Progenitor cell of endocrine pancreas (in vitro differentiated cells): ENCODE results near the gene NOL11. TPM values are rescaled to one million over a fixed set of nuclear protein-coding genes. Genes with fewer than 3 reads are reported as not detected.

Source experiments
- DNase-seq: peaks from one replicate; pipeline ENCODE4 v3.0.0; 2021; ENCODE audit warnings: low spot score; ENCODE audit not compliant: unreplicated experiment
- H3K27ac Mint-ChIP-seq: 2 replicates; pipeline ENCODE4 v1.8.0; 2021; ENCODE audit warnings: mild to moderate bottlenecking, moderate library complexity, mixed read lengths
- H3K27me3 Mint-ChIP-seq: 2 replicates; pipeline ENCODE4 v1.8.0; 2021; ENCODE audit warnings: mixed read lengths
- H3K36me3 Mint-ChIP-seq: 2 replicates; pipeline ENCODE4 v1.8.0; 2022; ENCODE audit warnings: mixed read lengths; ENCODE audit not compliant: insufficient read depth
- H3K4me1 Mint-ChIP-seq: 2 replicates; pipeline ENCODE4 v1.8.0; 2021; ENCODE audit warnings: low read depth, mixed read lengths
- H3K4me3 Mint-ChIP-seq: 2 replicates; pipeline ENCODE4 v1.8.0; 2021; ENCODE audit warnings: low read depth, mild to moderate bottlenecking, moderate library complexity, mixed read lengths
- H3K9me3 Mint-ChIP-seq: 2 replicates; pipeline ENCODE4 v1.8.0; 2021; ENCODE audit warnings: low read depth, mixed read lengths
- CTCF ChIP-seq: fragments of 200-600 bp; sonication (generic); IDR thresholded peaks from one replicate; pipeline ENCODE4 v1.5.0; 2021; ENCODE audit warnings: antibody characterized with exemption, mild to moderate bottlenecking; ENCODE audit not compliant: unreplicated experiment
- long read RNA-seq: library from polyadenylated mRNA; unstranded; transcript quantifications from one replicate; pipeline ENCODE4 v2.0.0, GENCODE V29; 2020
- total RNA-seq: library from RNA; stranded (reverse); gene quantifications from 2 replicates; pipeline ENCODE4 v1.2.1, GENCODE V29; 2021

Gene NOL11
- total RNA-seq: 58.0 and 63.0 TPM in 2 replicates
- long read RNA-seq, transcript NOL11-201 (18 exons, 2,947 nt): major isoform, 389 of 492 reads
- long read RNA-seq, partial matches to known transcripts: 72 of 492 reads
- long read RNA-seq, other reads (novel, unspliced or antisense): 31 of 492 reads

GRCh38 chr17:67717624-67718324, at the start of gene NOL11:
TSS of gene NOL11 (plus strand) at chr17:67717936. CDS start at chr17:67717948, 12 bp downstream.
- DNase-seq: peak; percentile 99
- Mint-ChIP-seq H3K36me3 (peaks cover 8% of the 10 kb centered on the region), H3K27me3 (no peaks in the 10 kb centered on the region), H3K4me3 (peak within 1 kb of the TSS; percentile 98), H3K4me1 (peaks cover 9% of the 10 kb centered on the region), H3K9me3 (peaks cover 6% of the 10 kb centered on the region), H3K27ac (peak within 1 kb of the TSS; percentile 99)
- peak; percentile 93 for TF ChIP-seq CTCF

GRCh38 chr17:67671493-67671892, 46.2 kb upstream of the NOL11 start:
- Mint-ChIP-seq H3K4me1 (no peaks in the 10 kb centered on the region), H3K4me3 (no peak overlapping the region), H3K9me3 (no peaks in the 10 kb centered on the region), H3K36me3 (peaks cover 11% of the 10 kb centered on the region), H3K27ac (no peak overlapping the region), H3K27me3 (no peaks in the 10 kb centered on the region)
- no peak for TF ChIP-seq CTCF
- no peak for DNase-seq

GRCh38 chr17:67672592-67673335, 45.0 kb upstream of the NOL11 start:
- no peak overlapping the region for H3K4me3 Mint-ChIP-seq
- no peak overlapping the region for H3K27ac Mint-ChIP-seq
- no peaks in the 10 kb centered on the region for H3K9me3 Mint-ChIP-seq
- H3K27me3 Mint-ChIP-seq: no peaks in the 10 kb centered on the region
- no peak for DNase-seq
- TF ChIP-seq CTCF: no peak
- H3K36me3 Mint-ChIP-seq: peaks cover 11% of the 10 kb centered on the region
- H3K4me1 Mint-ChIP-seq: no peaks in the 10 kb centered on the region

GRCh38 chr17:67675481-67675880, 42.3 kb upstream of the NOL11 start:
- DNase-seq: no peak
- Mint-ChIP-seq H3K27me3 (no peaks in the 10 kb centered on the region), H3K27ac (no peak overlapping the region), H3K4me1 (no peaks in the 10 kb centered on the region), H3K4me3 (no peak overlapping the region), H3K9me3 (no peaks in the 10 kb centered on the region), H3K36me3 (peaks cover 5% of the 10 kb centered on the region)
- TF ChIP-seq CTCF: no peak

GRCh38 chr17:67676305-67676704, 41.4 kb upstream of the NOL11 start:
- H3K36me3 Mint-ChIP-seq: peaks cover 5% of the 10 kb centered on the region

More at GRCh38 chr17:67676305-67676704, 41.4 kb upstream of the NOL11 start:
- no peak for DNase-seq
- TF ChIP-seq CTCF: no peak
- Mint-ChIP-seq H3K27me3 (no peaks in the 10 kb centered on the region), H3K4me1 (no peaks in the 10 kb centered on the region), H3K9me3 (no peaks in the 10 kb centered on the region), H3K27ac (no peak overlapping the region), H3K4me3 (no peak overlapping the region)
